GM21737 (cell line): Measurements from ENCODE around the gene HDC.

Experiments used
- ATAC-seq: cut with Tn5 transposase; IDR thresholded peaks from one replicate; pipeline ENCODE4 v1.9.1; 2021; ENCODE audit warnings: mild to moderate bottlenecking, moderate library complexity; ENCODE audit not compliant: unreplicated experiment

Gene HDC

GRCh38 chr15:50257332-50257731 is 8.2 kb downstream of the HDC start:
- no peak for ATAC-seq

- ATAC-seq: no peak
These were observed 9.1 kb downstream of the HDC start for GRCh38 chr15:50256188-50257041.

- ATAC-seq: no peak
These were observed 13.0 kb downstream of the HDC start for GRCh38 chr15:50252556-50252955.

- no peak for ATAC-seq
These were observed 13.8 kb downstream of the HDC start for GRCh38 chr15:50251638-50252182.

GRCh38 chr15:50250760-50251394 is 14.6 kb downstream of the HDC start:
- ATAC-seq: no peak

- ATAC-seq: no peak
These were observed 15.8 kb downstream of the HDC start for GRCh38 chr15:50249704-50250103.

- ATAC-seq: no peak
These were observed 16.4 kb downstream of the HDC start for GRCh38 chr15:50248994-50249582.

- ATAC-seq: peak; percentile 97
These were observed 17.5 kb downstream of the HDC start for GRCh38 chr15:50247819-50248655.

GRCh38 chr15:50246631-50247030 is 18.9 kb downstream of the HDC start:
- ATAC-seq: no peak

GRCh38 chr15:50244959-50245624 is 20.4 kb downstream of the HDC start:
- no peak for ATAC-seq

- no peak for ATAC-seq
These were observed 21.4 kb downstream of the HDC start for GRCh38 chr15:50244153-50244552.

GRCh38 chr15:50241684-50242450 is 23.7 kb downstream of the HDC start:
- ATAC-seq: no peak

- no peak for ATAC-seq
These were observed 27.3 kb downstream of the HDC start for GRCh38 chr15:50238255-50238654.

- ATAC-seq: no peak
These were observed 29.1 kb downstream of the HDC start for GRCh38 chr15:50236433-50236832.

- ATAC-seq: no peak
These were observed 29.7 kb downstream of the HDC start for GRCh38 chr15:50235794-50236193.

GRCh38 chr15:50234764-50235163 is 30.8 kb downstream of the HDC start:
- no peak for ATAC-seq

GRCh38 chr15:50233192-50233736 is 32.3 kb downstream of the HDC start:
- no peak for ATAC-seq

GRCh38 chr15:50232791-50233190 is 32.7 kb downstream of the HDC start:
- no peak for ATAC-seq

GRCh38 chr15:50231761-50232160 is 33.8 kb downstream of the HDC start:
- ATAC-seq: no peak
